SH-SY5Y (cell line): ENCODE results near the gene RPL23.

Experiments
- GATA2 ChIP-seq: IDR thresholded peaks from 2 replicates; pipeline ENCODE4 v1.6.1; 2011; ENCODE audit warnings: mild to moderate bottlenecking, low read depth, low read length
- GATA3 ChIP-seq: IDR thresholded peaks from 2 replicates; pipeline ENCODE4 v1.6.1; 2011; ENCODE audit warnings: low read depth, mild to moderate bottlenecking, low read length, moderate library complexity

RPL23 gene

DNA sequence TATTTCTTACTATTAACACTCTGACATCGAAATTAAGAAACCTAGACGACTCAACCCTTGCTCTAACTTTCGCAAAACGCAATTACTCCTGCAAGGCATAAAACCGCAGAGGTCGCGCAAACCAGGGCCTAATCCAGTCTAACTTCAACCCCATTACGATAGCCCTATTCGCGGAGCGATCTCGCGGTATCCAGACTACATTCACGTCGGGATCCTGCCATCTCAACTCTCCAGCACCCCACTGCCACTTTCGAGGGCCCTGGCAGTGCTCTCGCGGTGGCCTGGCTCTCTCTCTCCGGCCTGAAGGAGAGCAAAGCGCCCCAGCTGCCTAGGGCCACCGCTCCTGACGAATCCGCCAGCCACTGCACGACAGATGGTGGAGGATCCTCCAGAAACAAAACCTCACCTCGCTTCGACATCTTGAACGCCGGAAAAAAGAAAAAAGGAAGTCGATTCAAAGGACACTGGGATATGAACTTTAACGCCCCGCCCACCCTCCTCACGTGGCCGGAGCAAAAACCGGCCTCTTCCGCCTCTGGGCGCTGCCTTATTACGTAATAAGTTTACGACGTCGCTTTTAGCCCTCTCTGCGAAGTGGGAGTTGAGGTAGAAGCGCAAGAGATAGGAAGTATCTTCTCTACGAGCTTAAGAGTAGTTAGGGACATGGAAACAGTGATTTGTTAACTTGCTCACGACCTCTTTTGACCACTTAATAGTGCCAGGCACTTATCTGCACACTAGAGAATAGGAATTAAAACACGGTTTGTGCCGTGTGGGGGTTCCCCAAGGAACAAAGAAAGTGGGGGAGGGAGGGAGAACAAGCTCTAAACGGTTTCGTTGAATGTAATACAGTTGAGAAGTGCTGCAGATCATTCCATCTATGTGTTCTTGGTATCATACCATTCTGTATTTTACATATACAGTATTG, at the start of gene RPL23:
Gene RPL23, minus strand, starts transcription at position 430 of the 928 bp plus-strand sequence. Its CDS starts 11 bp downstream, at position 419.
- TF ChIP-seq GATA3 (no peak), GATA2 (no peak)

DNA sequence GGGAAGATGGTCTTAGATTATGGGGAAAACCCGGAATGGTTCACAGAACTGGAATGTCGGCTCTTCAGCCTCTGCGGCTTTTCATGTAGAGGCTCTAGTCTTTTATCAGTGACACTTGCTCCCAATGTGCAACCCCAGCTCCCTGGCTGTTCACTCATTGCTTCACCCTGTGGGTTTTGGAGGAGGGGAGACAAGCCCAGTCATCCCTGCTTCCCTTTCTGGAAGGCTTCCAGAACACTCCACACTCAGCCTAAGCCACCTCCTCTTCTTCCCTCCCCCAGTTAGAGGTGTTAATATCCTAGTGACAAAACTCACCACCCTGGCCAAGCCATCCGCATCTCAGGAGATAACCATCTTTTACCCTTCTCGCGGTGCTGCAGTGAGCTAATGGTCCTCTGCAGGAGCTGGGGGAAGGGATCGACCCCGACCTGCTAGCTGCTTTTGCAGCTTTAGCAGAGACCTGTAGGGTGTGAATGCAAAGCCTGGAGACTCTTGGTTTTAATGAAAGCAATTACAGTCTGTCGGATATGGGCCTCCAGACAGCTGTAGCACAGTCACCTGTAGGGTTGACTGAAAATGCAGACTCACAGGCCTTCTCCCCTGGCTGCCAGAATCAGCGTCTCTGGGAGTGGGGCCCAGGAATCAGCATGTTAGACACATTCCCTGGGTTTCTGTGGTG, 47.6 kb upstream of the RPL23 start:
- no peak; the same call in 1 of the 2 replicates for TF ChIP-seq GATA3
- peak; percentile 92 for TF ChIP-seq GATA2

DNA sequence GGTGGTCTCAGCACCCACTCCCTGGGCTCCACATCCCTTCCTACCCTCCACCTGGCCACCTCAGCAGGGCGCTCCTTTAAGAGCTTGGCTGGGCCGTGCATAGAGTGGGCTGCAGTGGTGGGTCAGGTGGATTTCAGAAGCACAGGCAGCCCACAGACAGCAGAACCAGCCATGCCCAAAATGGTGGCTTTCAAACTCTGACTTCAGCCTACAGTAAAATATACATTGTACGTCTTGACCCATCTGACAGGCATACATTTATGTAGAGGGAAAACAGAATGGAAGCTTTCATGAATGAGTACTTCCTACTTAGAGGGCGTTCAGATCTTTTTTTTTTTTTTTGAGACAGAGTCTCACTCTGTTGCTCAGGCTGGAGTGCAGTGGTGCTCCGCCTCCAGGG, 45.9 kb upstream of the RPL23 start:
- TF ChIP-seq GATA3 (no peak), GATA2 (no peak)

DNA sequence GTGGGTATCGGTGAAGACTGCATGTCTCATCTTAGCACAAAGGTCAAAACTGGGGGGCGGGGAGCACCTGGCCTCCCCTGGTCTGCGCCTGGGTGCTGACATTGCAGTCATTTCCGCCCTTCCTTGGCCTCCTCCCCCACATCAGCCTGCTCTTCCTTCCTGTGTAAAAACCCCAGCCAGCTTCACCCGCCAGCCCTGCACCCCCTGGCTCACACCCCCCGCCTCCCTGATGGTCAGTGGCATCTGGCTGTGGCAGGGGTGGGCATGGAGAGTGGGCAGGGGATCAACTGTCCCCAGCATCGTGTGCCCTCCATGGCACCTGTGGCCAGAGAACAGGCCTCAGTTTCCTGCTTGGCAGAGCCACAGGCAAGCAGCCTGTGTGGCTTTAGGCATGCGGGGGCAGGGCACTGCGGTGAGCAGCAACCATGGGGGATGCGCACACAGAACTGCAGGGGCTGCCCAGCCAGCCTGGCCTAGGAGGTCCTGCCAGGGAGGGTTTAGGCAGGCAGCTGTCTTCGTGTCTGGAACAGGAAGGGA, 45.4 kb upstream of the RPL23 start:
- TF ChIP-seq GATA3 (no peak), GATA2 (no peak)

DNA sequence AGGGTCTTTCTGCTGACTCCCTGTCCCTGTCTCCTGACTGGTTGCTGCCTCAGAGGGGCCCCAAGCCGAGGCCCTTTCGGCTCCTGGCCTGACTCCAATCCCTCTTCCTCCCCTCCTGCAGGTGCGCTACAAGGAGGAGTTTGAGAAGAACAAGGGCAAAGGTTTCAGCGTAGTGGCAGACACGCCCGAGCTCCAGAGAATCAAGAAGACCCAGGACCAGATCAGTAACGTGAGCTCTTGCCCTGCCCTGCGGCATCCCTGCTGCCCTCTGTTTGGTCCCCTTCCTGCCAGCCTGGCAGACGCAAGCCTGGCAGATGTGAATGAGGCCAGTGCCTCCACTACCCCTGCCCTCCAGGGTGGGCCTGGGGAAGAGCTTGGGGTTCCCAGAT, 44.8 kb upstream of the RPL23 start:
- TF ChIP-seq GATA2 (no peak), GATA3 (no peak)

DNA sequence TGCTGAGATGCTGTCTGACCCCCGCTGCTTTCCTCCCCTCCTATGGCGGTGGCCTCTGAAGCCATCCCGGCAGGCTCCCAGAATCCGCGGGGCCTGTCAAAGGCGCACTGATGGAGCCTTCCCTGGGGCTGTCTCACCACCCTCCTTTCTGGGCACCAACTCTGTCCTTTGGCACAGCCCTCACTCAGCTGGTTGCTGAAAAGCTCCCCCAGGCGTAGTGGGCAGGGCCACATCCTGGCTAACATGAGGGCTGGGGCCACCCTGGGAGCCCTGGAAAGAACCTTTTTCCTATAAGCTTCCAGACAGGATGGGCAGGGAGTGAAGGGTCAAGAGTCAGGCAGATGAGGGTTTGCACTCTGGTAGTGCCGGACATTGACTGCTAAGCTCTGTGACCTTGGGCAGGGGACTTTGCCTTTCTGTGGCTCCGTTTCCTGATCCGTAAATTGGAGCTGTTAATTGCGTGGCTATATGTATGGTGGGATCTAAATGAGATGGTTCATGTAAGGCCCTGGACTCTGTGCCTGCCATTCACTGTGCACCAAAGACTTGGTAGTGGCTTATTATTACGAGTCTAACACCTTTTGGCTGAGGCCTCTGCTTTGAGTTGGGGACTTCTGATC, 44.3 kb upstream of the RPL23 start:
- TF ChIP-seq GATA3 (no peak), GATA2 (no peak)

DNA sequence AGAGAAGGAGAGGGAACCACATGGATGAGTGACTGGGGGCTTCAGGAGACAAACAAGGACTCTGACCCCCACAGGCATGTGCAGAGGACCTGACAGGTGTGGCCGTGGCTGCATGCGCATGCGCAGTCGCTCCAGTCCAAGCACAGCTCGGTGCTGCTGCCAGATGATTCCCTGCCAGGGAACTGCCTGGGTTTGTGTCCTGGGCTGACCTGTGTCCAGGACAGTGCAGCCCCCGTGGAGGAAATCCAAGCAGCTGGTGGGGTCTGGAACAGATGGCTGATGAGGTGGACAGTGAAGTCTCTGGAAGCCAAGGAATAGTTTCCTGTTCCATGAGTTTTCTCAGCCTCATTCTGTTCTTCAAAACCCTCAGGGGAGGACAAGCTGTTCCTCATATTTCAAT, 43.7 kb upstream of the RPL23 start:
- no peak for TF ChIP-seq GATA3
- TF ChIP-seq GATA2 = no peak

DNA sequence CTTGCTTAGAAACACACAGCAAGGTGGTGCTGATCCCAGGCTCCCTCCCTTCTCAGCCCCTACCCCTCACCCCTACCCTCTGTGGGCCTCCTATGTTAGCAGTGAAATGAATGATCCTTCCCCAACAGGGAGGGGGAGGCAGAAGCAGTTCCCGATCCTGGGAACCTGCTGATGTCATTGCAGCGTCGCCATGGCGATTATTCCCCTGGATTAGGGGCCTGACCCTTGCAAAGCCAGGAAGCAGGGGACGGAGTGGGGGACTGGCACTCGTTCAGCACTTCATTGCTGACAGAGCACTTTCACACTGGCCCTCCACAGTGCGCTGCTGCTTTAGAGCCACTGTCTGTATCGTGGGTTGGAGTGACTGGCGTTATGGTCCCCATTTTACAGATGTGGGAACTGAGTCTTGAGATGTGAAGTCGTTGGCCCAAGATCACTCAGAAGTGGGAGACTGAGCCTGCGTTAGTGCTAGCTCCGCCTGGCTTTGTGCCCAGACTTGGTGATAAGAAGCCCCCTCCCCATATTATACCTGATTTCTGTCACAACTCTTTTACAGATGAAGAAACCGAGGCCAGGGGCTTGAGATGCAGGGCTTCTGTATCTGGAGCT, 42.9 kb upstream of the RPL23 start:
- no peak for TF ChIP-seq GATA2

DNA sequence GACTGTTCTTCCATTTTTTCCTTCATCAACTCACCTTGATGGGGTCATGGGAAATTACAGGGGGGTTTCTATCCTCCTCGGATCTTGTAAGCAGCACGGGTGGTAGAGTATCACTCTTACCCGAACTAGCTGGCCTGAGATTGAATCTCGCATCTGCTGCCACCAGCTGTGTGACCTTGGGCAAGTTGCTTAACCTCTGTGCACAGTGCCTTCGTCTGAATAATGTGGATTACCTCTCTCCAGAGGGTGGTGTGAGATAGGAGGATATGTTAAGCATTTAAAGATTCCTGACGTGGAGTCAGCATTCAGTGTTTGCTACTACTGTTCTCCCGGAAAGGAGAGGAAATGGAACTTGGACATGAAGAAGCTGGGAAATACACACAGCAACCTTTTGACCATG, 40.8 kb upstream of the RPL23 start:
- TF ChIP-seq GATA2 (no peak), GATA3 (no peak)

DNA sequence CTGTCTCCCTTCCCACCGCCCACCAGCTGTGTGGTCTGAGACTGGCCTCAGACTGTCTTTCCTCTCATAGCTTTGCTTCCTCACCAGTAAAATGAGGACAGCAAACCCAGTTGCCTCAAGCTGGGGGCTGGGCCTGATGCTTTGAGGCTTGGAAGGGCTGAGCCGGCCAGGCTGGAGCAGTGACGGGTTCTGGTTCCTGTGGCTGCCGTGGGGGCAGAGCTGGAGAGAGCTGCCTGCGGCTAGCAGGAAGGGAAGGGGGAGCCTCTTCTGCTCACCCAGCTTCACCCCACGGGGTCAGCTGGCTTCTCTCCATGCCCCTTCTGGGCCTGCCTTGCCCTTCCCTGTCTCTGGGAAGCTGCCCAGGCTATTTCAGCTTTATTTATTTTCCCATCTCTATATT, 40.1 kb upstream of the RPL23 start:
- TF ChIP-seq GATA2 (no peak), GATA3 (no peak)

DNA sequence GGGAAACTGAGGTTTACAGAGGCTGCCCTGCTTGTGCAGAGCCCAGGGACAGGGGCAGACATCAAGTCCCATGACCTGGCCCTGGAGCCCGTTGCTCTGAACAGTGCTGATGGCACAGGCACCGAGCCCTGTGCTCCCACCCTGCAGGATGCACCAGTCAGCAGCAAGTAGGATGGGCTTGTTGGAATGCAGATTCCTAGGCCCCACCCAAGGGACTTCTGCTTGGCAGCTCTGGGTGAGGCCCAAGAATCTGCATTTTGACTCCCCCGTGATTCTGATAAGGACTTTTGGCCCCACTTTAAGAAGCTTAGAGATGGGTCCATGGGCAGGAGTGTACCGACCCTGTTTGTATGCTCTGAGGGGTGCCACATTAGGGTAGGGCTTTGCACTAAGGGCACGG, 39.6 kb upstream of the RPL23 start:
- TF ChIP-seq GATA2 (no peak), GATA3 (no peak)

DNA sequence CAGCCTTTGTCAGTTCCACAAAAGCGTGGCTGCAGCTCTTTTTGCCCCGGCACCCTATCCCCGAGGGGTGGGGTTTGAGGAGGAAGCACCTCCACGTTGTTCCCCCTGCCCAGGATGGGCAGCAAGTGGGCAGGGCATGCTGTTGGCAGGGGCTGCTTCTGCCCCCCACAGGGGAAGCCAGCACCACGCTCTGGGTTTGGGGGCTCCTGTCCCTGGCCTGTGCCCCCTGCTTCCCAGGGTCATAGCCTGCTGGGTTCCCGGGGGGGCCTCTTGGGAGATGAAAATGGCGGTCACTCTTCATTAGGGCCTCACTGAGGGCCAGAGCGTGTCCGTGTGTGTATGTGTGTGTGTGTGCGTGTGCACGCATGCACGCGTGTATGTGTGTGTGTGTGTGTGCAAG, 39.1 kb upstream of the RPL23 start:
- TF ChIP-seq GATA3 = no peak
- TF ChIP-seq GATA2 = no peak

DNA sequence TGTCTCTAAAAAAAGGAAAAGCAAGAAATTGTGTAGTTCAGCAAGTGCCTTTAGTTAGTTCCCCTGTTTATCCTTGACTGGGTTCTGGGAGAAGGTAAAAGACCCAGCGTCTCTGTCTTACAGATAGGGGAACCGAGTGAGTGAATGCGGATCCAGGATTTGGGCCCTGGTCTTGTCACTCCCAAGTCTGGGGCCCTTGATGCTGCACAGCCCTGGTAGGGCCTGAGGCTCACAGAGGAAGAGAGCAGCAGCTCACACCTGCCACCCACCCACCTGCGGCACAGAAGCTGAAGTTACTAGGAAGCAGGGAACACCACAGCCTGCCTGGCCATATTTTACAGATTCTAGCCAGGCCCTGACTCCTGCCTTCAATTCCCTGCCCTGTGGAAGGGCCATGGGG, 38.6 kb upstream of the RPL23 start:
- TF ChIP-seq GATA3 (no peak), GATA2 (no peak)

DNA sequence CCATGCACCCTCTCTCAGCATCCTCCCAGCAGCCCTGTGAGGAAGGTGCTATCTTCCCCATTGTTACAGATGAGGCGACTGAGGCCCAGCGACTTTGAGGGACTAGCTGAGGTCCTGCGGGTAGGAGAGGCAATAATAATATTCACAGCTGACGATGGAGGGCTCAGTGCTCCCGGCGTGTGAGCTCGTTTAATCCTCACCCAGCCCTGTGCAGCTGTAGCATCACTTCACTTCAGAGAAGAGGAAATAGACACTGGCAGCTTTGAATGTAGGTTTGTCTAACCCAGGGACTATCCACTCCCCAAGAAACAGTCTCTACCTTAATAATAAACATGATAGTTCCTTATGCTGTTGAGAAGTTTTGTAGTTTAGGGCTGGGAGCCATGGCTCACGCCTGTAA, 37.9 kb upstream of the RPL23 start:
- no peak for TF ChIP-seq GATA2
- no peak for TF ChIP-seq GATA3

DNA sequence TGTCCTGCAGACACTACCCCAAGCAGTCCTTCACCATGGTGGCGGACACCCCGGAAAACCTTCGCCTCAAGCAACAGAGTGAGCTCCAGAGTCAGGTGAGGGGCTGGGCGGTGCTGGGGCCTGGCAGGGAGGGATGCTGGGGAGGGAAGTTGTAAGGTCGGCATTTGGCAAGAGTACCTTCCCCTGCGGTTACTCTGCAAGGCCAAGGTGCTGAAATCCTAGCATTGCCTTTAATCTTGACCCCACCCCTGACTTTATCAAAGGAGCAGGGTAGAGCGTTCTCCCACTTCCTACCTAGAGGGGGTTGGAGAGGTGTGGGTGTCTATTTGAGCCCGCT, 36.9 kb upstream of the RPL23 start:
- TF ChIP-seq GATA3 (no peak), GATA2 (no peak)

DNA sequence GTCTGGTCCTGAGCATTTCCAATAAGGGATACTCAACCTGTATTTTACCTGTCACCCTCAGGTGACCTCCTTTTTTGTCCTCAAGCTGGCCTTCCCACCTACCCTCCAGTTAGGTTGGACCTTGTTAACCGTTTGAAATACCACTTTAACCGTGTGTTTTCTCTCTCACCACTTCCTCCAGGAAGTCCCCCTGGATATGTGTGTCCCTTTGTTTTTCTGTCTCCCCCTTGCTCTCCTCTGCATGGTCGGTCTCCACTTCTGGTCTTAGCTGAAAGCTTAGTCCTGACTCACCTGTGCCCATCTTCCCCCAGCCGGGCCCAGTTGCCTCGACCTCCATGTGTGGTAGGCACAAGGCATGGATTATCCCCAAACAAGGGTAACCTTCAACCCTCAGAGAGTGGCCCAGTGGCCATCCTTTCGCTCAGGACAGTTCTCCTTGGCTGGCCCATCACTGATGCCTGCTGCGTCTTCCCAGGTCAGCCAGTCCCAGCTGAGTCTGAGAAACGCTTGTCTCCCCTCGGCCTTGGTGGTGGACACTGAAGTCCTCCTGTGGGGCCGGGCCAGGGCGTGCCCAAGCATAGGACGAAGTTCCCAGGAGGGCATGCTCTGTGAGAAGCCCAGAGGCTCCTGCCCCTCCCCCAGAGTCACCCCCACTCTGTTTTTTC, 36.4 kb upstream of the RPL23 start:
- TF ChIP-seq GATA2 = no peak
- TF ChIP-seq GATA3 = no peak
